Neural progenitor cell (in vitro differentiated cells): ENCODE results near the gene LRP1B. TPM values are rescaled to one million over a fixed set of nuclear protein-coding genes. Genes with fewer than 3 reads are reported as not detected.

Experiments
- DNase-seq: peaks from one replicate; pipeline ENCODE4 v3.0.0-alpha.2; 2016; ENCODE audit warnings: low spot score
- H2AFZ ChIP-seq: fragments of 200-600 bp; sonication (generic); replicated peaks from 2 replicates; pipeline ENCODE4 v1.6.1; 2016; ENCODE audit warnings: antibody characterized with exemption
- H3F3A ChIP-seq: fragments of 200-600 bp; sonication (generic); 2 replicates; pipeline ENCODE4 v1.6.1; 2016; ENCODE audit warnings: antibody characterized with exemption, low read depth
- H3K27ac ChIP-seq: fragments of 200-600 bp; sonication (generic); 2 replicates; pipeline ENCODE4 v1.5.1; 2016; ENCODE audit warnings: mild to moderate bottlenecking
- H3K27me3 ChIP-seq: fragments of 200-600 bp; sonication (generic); 2 replicates; pipeline ENCODE4 v1.6.1; 2016; ENCODE audit warnings: mild to moderate bottlenecking, moderate library complexity
- H3K36me3 ChIP-seq: fragments of 200-600 bp; sonication (generic); 2 replicates; pipeline ENCODE4 v1.5.1; 2016
- H3K4me1 ChIP-seq: fragments of 200-600 bp; sonication (generic); 2 replicates; pipeline ENCODE4 v1.6.1; 2016; ENCODE audit warnings: mixed run types
- H3K4me2 ChIP-seq: fragments of 200-600 bp; sonication (generic); 2 replicates; pipeline ENCODE4 v1.6.1; 2016
- H3K4me3 ChIP-seq: fragments of 200-600 bp; sonication (generic); 2 replicates; pipeline ENCODE4 v1.5.1; 2016
- H3K79me2 ChIP-seq: fragments of 200-600 bp; sonication (generic); 2 replicates; pipeline ENCODE4 v1.6.1; 2016; ENCODE audit warnings: low read depth
- H3K9ac ChIP-seq: fragments of 200-600 bp; sonication (generic); 2 replicates; pipeline ENCODE4 v1.6.1; 2016
- H3K9me3 ChIP-seq: fragments of 200-600 bp; sonication (generic); 2 replicates; pipeline ENCODE4 v1.5.1; 2016; ENCODE audit warnings: low read depth
- H4K20me1 ChIP-seq: fragments of 200-600 bp; sonication (generic); 2 replicates; pipeline ENCODE4 v1.6.1; 2016; ENCODE audit warnings: low read depth
- H3K27ac Mint-ChIP-seq: 3 replicates; pipeline ENCODE4 v1.8.0; 2021; ENCODE audit warnings: mixed read lengths
- H3K27me3 Mint-ChIP-seq: 2 replicates; pipeline ENCODE4 v1.8.0; 2022; ENCODE audit warnings: low read depth, mild to moderate bottlenecking, inconsistent platforms, moderate library complexity, mixed read lengths; ENCODE audit not compliant: insufficient read depth
- H3K36me3 Mint-ChIP-seq: 3 replicates; pipeline ENCODE4 v1.8.0; 2021; ENCODE audit warnings: mixed read lengths
- H3K4me1 Mint-ChIP-seq: 3 replicates; pipeline ENCODE4 v1.8.0; 2021; ENCODE audit warnings: mixed read lengths
- H3K4me3 Mint-ChIP-seq: 3 replicates; pipeline ENCODE4 v1.8.0; 2021; ENCODE audit warnings: mild to moderate bottlenecking, moderate library complexity, mixed read lengths
- H3K9me3 Mint-ChIP-seq: 3 replicates; pipeline ENCODE4 v1.8.0; 2020; ENCODE audit warnings: mixed read lengths
- EZH2 ChIP-seq: fragments of 200-600 bp; sonication (generic); IDR thresholded peaks from 2 replicates; pipeline ENCODE4 v1.6.1; 2017; ENCODE audit warnings: antibody characterized with exemption, mild to moderate bottlenecking, moderate library complexity
- EZH2phosphoT487 ChIP-seq: fragments of 200-600 bp; sonication (generic); IDR thresholded peaks from 2 replicates; pipeline ENCODE4 v1.6.1; 2017; ENCODE audit warnings: antibody characterized with exemption
- total RNA-seq: library from RNA; depleted of rRNA; stranded (reverse); fragments of >200 nt; gene quantifications from 2 replicates; pipeline ENCODE4 v1.2.3, GENCODE V29; 2015; ENCODE audit warnings: low replicate concordance
- TF ChIP-seq, protein P1 (sequence below): fragments of 200-600 bp; sonication (generic); IDR thresholded peaks from 2 replicates; pipeline ENCODE4 v1.5.1; 2017; ENCODE audit warnings: antibody characterized with exemption, mild to moderate bottlenecking

Gene LRP1B
- total RNA-seq, 1 donor from 2014 or later = not detected

DNA sequence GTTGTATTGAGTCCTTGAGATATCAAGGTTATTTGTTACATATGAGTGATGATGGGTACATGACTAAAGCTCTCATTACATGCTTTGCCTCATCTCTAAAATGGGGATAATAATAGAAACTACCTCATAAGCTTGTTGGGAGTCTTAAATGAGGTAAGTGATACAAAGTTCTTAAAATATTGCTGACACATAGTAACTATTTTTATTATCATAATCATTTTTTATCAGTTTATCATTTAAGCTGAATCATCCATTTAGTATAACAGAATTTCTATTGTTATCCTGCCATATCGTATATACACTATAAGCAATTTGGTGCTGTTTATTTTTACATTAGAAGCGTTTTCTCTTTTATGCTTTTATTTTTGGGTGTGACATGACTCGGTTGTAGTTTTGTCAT, 871.1 kb downstream of the LRP1B start:
- Mint-ChIP-seq H3K27ac (no peak overlapping the region), H3K9me3 (no peaks in the 10 kb centered on the region), H3K4me1 (no peaks in the 10 kb centered on the region), H3K36me3 (no peaks in the 10 kb centered on the region), H3K27me3 (no peaks in the 10 kb centered on the region), H3K4me3 (no peak overlapping the region)
- no peak for TF ChIP-seq EZH2phosphoT487
- no peak for TF ChIP-seq EZH2
- TF ChIP-seq, protein P1, sequence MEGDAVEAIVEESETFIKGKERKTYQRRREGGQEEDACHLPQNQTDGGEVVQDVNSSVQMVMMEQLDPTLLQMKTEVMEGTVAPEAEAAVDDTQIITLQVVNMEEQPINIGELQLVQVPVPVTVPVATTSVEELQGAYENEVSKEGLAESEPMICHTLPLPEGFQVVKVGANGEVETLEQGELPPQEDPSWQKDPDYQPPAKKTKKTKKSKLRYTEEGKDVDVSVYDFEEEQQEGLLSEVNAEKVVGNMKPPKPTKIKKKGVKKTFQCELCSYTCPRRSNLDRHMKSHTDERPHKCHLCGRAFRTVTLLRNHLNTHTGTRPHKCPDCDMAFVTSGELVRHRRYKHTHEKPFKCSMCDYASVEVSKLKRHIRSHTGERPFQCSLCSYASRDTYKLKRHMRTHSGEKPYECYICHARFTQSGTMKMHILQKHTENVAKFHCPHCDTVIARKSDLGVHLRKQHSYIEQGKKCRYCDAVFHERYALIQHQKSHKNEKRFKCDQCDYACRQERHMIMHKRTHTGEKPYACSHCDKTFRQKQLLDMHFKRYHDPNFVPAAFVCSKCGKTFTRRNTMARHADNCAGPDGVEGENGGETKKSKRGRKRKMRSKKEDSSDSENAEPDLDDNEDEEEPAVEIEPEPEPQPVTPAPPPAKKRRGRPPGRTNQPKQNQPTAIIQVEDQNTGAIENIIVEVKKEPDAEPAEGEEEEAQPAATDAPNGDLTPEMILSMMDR = no peak
- H3K27ac ChIP-seq = no peak overlapping the region
- H4K20me1 ChIP-seq = no peaks in the 10 kb centered on the region
- H2AFZ ChIP-seq = no peak overlapping the region
- no peak overlapping the region for H3K4me2 ChIP-seq
- no peaks in the 10 kb centered on the region for H3F3A ChIP-seq
- no peaks in the 10 kb centered on the region for H3K4me1 ChIP-seq
- H3K36me3 ChIP-seq = no peaks in the 10 kb centered on the region
- no peaks in the 10 kb centered on the region for H3K27me3 ChIP-seq
- no peaks in the 10 kb centered on the region for H3K79me2 ChIP-seq
- no peak overlapping the region for H3K9ac ChIP-seq
- H3K9me3 ChIP-seq = no peaks in the 10 kb centered on the region
- H3K4me3 ChIP-seq = no peak overlapping the region
- DNase-seq = no peak

DNA sequence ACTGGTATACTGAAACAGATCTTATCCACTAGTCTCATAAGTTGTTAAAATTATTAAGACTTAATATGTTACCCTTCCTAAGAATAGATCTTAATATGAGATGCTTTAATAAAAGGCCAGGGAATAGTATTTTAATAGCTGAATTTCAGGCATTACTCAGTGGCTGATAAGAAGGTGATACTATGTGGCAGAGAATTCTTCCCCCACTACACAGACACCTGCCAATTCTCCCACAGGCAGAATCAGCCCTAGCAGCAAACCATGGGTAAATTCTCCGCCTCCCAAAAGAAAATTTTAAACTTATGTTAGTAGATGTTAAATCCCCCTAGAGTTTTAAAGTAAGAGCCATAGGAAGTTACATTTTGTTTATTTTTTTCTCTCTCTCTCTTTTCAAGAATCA, 888.8 kb downstream of the LRP1B start:
- Histone ChIP-seq H2AFZ (no peak overlapping the region), H3K79me2 (no peaks in the 10 kb centered on the region), H3F3A (no peaks in the 10 kb centered on the region), H3K27ac (no peak overlapping the region), H4K20me1 (no peaks in the 10 kb centered on the region), H3K4me2 (no peak overlapping the region), H3K4me1 (no peaks in the 10 kb centered on the region), H3K4me3 (no peak overlapping the region), H3K9ac (no peak overlapping the region), H3K36me3 (no peaks in the 10 kb centered on the region), H3K27me3 (no peaks in the 10 kb centered on the region), H3K9me3 (no peaks in the 10 kb centered on the region)
- Mint-ChIP-seq H3K27me3 (no peaks in the 10 kb centered on the region), H3K4me1 (no peaks in the 10 kb centered on the region), H3K36me3 (no peaks in the 10 kb centered on the region), H3K4me3 (no peak overlapping the region), H3K27ac (no peak overlapping the region), H3K9me3 (no peaks in the 10 kb centered on the region)
- TF ChIP-seq EZH2phosphoT487 = no peak
- TF ChIP-seq, protein P1 = no peak
- TF ChIP-seq EZH2 = no peak
- DNase-seq = no peak

- peaks cover 2% of the 10 kb centered on the region for H3K9me3 Mint-ChIP-seq
- H3K4me2 ChIP-seq = no peak overlapping the region
- H3K4me3 Mint-ChIP-seq = no peak overlapping the region
- no peaks in the 10 kb centered on the region for H3K36me3 Mint-ChIP-seq
- no peaks in the 10 kb centered on the region for H3K4me1 ChIP-seq
- TF ChIP-seq EZH2 (no peak), EZH2phosphoT487 (no peak)
- TF ChIP-seq, protein P1 = no peak
- H3K4me1 Mint-ChIP-seq = no peaks in the 10 kb centered on the region
- no peak overlapping the region for H3K27ac ChIP-seq
- no peaks in the 10 kb centered on the region for H3K79me2 ChIP-seq
- no peak overlapping the region for H3K9ac ChIP-seq
- DNase-seq = no peak
- H3F3A ChIP-seq = no peaks in the 10 kb centered on the region
- H3K36me3 ChIP-seq = no peaks in the 10 kb centered on the region
- no peaks in the 10 kb centered on the region for H3K27me3 Mint-ChIP-seq
- H3K27ac Mint-ChIP-seq = no peak overlapping the region
- H2AFZ ChIP-seq = no peak overlapping the region
- no peaks in the 10 kb centered on the region for H3K27me3 ChIP-seq
- no peak overlapping the region for H3K4me3 ChIP-seq
- no peaks in the 10 kb centered on the region for H3K9me3 ChIP-seq
- no peaks in the 10 kb centered on the region for H4K20me1 ChIP-seq
Observed at GRCh38 chr2:141226560-141226959, 904.3 kb downstream of the LRP1B start.

DNA sequence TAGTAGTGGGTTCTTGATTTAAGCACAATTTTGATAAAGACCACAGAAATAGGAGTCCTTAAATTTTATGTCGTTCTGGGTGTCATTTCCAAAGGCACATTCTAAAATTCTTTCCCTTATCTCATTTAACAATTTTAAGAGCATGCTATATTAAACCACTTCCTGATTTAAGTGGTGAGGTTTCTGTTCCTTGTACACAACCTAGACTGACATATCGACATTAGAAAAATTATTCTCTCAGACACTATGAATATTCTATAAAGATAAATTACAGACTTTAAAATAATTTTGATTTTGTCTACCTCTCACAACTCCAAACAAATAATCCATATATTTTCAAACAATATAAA, 923.8 kb downstream of the LRP1B start:
- no peak overlapping the region for H3K4me2 ChIP-seq
- H3K9me3 Mint-ChIP-seq = peaks cover 2% of the 10 kb centered on the region
- DNase-seq = no peak

More for the DNA sequence above, 923.8 kb downstream of the LRP1B start:
- no peak for TF ChIP-seq EZH2
- no peak for TF ChIP-seq EZH2phosphoT487
- TF ChIP-seq, protein P1 = no peak
- Mint-ChIP-seq H3K27ac (no peak overlapping the region), H3K27me3 (no peaks in the 10 kb centered on the region), H3K4me1 (no peaks in the 10 kb centered on the region), H3K4me3 (no peak overlapping the region), H3K36me3 (no peaks in the 10 kb centered on the region)
- Histone ChIP-seq H3K9ac (no peak overlapping the region), H3K79me2 (no peaks in the 10 kb centered on the region), H3K27ac (no peak overlapping the region), H3K4me1 (no peaks in the 10 kb centered on the region), H3K36me3 (no peaks in the 10 kb centered on the region), H2AFZ (no peak overlapping the region), H3F3A (no peaks in the 10 kb centered on the region), H4K20me1 (no peaks in the 10 kb centered on the region), H3K27me3 (no peaks in the 10 kb centered on the region), H3K9me3 (no peaks in the 10 kb centered on the region), H3K4me3 (no peak overlapping the region)
